HG02588 (cell line): ENCODE measurements around the gene NEK2.
A peak's percentile ranks its signal among the peaks of the same experiment; 100 is the strongest.
"Not testable (repeated sequence)": the region's sequence is repeated elsewhere in the genome, so short reads cannot be mapped to it uniquely, and the experiment has no call there.

Experiments
- ATAC-seq: cut with Tn5 transposase; IDR thresholded peaks from one replicate; pipeline ENCODE4 v1.9.1; 2021; ENCODE audit warnings: mild to moderate bottlenecking, moderate library complexity; ENCODE audit not compliant: unreplicated experiment

NEK2 gene

GRCh38 chr1:211634461-211634860, 41.0 kb downstream of the NEK2 start:
- no peak for ATAC-seq

- no peak for ATAC-seq
Measured at GRCh38 chr1:211633524-211633846, 41.9 kb downstream of the NEK2 start.

- ATAC-seq = peak; percentile 30
Measured at GRCh38 chr1:211632808-211633523, 42.5 kb downstream of the NEK2 start.

GRCh38 chr1:211632117-211632807, 43.2 kb downstream of the NEK2 start:
- peak; percentile 63 for ATAC-seq

GRCh38 chr1:211631168-211631567, 44.3 kb downstream of the NEK2 start:
- ATAC-seq = no peak

- no peak for ATAC-seq
Measured at GRCh38 chr1:211630236-211631081, 45.0 kb downstream of the NEK2 start.

GRCh38 chr1:211628417-211628816, 47.0 kb downstream of the NEK2 start:
- ATAC-seq = no peak

- ATAC-seq = no peak
Measured at GRCh38 chr1:211627259-211627658, 48.2 kb downstream of the NEK2 start.

GRCh38 chr1:211625866-211626265, 49.6 kb downstream of the NEK2 start:
- not testable (repeated sequence) for ATAC-seq

DNA sequence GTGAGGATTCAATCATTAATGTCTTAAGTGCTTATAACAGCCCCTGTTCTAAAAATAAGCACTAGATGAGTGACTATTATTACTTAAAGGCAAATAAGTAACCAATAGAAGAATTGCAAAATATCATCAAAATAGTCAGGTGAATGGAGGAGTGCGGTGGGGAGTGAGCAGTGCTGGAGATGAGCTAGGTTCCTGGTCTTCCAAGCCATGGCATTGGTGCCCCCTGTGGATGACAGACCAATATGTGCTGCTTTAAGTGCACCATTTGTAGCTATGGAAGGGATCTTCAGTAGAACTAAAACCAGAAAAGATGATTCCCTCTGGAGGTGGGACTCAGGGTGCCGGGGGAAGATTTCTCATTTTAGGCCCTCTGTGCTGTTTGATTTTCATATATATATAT, 50.4 kb downstream of the NEK2 start:
- no peak for ATAC-seq

GRCh38 chr1:211623515-211623914, 51.9 kb downstream of the NEK2 start:
- no peak for ATAC-seq

DNA sequence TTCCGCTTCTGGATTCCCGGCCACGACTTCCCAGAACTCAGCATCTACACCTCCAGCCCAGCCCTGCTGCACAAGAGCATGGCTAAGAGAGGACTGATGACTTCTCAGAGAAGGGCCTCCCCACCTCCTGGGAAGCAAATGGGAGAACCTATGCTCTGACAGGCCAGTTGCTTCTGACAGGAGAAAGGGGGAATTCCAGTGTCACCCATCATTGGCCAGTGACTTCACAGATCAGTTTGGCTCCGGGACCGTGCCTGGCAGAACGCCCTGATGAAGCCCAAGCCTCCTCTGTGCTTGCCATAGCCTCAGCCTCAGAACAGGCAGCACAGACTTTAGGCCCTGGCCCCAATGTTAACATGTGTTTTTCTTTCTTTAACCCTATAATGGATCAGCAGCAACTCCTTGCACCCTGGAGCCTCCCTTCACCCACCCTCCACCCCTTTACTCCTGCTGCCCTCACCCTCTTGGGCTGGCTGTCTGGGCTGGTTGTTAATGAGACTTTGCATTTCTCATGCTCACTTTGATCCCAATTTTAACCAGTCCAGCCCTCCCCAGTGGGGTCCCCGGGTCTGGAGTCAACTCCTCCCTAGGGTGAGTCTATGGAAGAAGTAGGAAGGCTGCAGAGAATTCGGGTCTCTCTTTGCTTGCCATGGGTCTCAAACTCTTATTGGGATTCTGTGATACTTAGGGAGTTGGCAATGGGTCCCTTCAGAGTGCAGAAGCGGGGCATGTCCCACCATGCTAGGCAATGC, 53.8 kb downstream of the NEK2 start:
- ATAC-seq = no peak

GRCh38 chr1:211620097-211620496, 55.3 kb downstream of the NEK2 start:
- ATAC-seq = no peak

DNA sequence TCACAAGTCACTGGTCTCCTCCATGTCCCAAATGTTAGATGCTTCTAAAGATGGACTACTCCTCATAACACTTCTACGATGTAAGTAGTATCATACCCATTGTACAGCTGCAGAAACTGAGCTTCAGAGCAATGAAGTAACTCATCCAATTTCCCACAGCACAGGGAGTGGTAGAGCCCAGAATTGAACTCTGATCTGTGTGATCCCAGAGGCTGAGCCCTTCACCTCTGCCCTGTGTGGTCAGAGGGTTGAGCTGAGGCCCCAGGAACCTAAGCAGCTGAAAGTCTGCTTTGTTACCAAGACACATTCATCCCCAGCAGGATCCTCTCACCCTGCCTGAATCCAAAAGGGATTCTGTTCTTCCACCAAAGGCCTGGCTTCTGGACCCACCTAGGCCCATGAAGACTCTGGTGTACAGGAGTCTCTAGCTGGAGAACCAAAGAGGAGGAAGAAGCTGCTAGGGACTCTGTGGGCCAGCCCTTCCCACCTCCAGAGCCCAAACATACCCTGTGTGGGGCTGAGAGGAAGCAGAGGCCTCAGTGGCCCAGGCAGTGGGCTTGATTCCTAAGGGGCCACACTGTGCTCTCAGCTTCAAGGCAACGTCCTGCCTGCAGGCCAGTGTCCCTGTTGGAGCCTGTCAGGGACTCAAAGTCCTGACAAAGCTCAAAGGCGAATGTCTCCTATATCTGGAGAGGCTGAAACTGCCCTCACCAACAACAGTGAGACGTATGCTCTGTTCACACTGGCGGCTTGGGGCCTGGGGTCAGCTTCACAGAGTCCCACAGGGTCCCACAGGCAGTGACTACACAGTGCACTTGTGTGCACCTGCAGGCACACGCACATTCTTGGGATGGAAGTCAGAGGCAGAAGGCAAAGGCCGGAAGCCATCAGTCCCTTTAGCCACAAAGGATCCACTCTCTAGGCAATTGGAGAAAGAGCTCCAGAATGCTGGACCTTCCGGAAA, 56.1 kb downstream of the NEK2 start:
- no peak for ATAC-seq

DNA sequence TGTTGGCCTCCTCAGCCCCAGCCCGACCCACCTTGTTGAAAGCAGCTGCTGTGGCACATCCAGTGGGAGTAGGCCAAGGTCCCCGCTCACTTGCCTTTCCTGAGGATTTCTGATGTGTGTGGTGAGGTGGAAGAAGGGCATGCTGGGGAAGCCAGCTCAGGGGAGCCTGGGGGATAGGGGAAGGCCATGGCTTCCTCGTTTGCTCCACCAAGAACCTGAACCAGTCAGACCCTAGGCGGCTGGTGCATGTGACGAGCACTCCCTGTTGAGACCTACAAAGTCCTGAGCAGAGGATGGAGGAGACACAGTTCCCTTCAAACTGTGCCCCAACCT, 58.5 kb downstream of the NEK2 start:
- ATAC-seq = no peak

DNA sequence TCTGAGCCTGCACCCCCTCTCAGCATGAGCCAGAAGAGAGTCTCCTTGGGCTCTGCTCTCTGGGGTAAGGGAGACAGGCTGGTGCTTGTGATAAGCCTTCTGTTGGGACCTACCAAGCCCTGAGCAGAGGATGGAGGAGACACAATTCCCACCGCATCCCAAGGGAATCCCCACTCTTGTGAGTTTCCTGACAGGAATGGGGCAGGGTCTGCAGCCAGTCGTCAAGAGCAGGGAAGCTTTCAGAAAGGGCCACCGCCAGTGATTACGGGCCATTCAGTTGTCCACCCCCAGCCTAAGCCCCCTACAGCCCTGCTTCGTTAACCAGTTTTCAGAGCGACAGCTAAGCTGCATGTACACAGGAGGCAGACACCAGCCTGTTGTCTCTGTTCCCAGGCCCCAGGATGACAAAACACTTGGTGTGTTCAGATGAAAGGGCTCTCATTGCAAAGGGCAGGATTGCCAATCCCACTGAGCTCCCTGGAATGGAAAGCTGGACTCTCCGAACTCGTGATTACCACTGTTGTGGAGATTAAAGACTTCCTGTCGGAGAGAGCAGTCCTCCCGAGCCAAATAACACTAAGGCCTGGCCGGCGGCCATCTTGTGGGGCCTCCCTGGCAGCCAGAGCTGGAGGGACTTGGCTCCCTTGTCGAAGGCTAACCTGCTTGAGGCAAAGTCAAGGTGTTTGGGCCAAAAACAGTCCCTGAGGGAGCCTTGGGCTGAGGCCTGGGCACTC, 59.0 kb downstream of the NEK2 start:
- no peak for ATAC-seq

GRCh38 chr1:211614615-211615014, 60.8 kb downstream of the NEK2 start:
- ATAC-seq = no peak

GRCh38 chr1:211613951-211614350, 61.5 kb downstream of the NEK2 start:
- no peak for ATAC-seq
